GM15510 (cell line): ENCODE results near the gene ROBO1.

Source experiments
- POLR2A ChIP-seq: IDR thresholded peaks from 3 replicates; pipeline ENCODE4 v1.6.1; 2011; ENCODE audit warnings: borderline replicate concordance; ENCODE audit not compliant: insufficient read length; ENCODE audit errors: extremely low read depth

Gene ROBO1

DNA sequence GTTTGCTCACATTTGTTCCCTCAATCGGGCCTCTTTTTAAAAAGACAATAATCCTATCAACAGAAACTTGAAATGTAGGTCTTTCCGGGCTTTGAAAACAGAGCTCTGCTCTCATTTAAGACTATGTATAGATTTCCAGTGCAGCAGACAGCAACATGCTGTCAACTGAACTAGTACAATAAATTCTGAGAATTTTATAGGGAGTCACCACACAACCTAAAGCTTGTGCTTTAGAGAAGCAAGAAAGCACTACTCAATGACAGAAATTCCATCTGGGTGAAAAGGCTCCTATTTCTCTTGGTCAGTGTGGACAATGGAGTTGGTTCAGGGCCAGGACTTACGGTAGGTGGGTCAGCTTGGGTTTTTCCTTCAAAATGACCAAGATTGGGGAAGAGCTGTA lies 583.5 kb downstream of the ROBO1 start:
- TF ChIP-seq POLR2A = no peak

DNA sequence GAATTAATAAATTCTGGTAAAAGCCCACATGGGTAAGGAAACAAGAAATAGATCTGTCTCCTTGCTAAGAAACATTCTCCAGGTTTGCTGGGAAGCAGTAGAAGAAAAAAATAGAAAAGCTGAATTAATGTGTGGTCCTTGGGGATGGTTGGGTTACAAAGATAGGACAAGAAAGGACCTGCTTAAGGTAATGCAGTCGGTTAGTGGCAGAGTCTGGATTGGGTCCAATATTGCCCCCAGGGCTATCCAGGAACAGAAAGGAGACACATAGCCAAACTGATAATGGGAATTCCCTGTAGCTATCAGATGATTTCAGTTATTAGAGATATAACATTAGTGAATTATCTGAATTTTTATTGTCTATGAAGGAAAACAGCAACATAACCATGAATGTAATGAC lies 584.3 kb downstream of the ROBO1 start:
- no peak for TF ChIP-seq POLR2A

DNA sequence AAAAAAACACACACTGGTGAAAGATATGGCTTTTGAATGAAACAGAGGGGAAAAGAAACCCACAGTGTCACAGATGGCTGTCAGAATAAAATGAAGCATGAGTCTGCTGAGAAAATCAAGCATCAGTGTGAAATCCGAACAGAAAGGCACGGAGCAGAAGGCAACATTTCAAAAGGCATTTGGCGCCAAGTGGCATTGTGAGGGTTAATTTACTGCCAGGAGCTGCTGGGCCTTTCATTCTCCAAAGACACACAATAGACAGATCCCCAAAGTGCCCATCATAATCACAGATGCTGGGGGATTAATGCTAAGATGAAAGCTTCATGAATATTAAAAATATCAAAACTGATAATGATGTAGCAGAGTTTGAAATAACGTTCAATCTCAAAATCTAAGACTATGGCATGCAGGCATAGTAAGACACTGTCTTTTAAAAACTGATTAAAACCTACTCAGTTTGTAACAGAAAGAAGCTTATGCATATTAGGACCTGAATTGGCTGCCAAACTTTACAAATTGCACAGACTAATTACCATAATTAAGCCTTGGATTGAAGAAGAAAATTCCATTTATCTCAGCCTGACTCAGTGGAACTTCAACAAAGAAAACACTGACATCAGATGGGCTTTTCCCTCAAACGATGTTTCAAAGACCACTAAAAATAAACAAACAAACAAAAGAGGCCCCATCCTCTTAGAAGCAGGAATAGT lies 589.2 kb downstream of the ROBO1 start:
- no peak for TF ChIP-seq POLR2A

DNA sequence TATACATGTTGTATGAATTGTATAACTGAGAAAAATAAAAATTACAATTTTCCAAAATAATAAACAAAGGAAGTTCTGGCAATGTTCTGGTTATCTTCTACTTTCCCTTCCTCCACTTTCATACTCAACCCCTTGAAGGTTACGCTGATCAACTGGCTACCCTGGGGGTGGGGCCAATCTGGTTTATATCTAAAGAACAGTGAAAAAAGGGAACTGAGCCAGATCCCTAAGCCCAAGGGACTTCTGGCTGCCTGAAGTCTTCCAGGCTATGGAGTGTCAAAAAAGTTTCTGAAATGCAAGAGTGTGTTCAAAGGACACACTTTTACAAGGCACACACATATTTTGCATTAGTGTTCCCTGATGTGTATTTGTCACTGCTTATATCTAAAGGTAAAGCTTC lies 591.9 kb downstream of the ROBO1 start:
- no peak for TF ChIP-seq POLR2A

DNA sequence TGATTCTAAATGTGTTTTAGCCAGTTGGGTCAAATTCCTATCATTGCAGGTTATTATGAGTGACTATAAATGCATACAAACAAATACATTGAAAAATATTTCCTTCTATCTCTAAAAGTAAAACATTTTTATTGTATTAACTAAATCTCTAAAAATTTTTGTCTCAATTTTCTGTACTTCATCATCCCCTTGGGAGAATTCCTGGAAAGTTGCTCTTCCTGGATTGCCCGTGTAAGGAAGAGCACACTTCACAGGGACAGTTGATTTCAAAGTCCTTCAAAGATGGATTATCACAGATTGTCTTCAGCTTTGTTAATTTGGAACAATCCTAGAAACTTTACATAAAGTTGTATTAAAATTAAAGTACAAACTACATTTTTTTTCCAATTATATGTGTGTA lies 595.6 kb downstream of the ROBO1 start:
- no peak for TF ChIP-seq POLR2A

DNA sequence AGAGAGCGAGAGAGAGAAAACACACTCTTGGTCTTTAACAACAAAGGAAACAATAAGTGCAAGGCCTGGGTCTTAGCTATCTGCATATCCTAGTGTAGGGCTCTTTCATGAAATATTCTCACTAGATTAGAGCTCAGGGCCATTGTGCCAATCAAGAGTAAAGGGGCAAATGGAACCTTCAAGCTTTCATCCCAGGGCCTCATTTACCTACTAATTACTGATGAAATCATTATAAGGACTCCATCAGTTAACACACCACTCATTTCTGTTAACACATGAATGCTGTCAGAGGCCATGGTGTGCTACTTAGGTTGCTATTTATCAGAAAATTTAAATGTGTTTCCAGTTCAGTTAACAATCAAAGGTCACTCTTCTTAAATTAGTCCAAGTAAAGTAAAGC lies 597.8 kb downstream of the ROBO1 start:
- no peak for TF ChIP-seq POLR2A

DNA sequence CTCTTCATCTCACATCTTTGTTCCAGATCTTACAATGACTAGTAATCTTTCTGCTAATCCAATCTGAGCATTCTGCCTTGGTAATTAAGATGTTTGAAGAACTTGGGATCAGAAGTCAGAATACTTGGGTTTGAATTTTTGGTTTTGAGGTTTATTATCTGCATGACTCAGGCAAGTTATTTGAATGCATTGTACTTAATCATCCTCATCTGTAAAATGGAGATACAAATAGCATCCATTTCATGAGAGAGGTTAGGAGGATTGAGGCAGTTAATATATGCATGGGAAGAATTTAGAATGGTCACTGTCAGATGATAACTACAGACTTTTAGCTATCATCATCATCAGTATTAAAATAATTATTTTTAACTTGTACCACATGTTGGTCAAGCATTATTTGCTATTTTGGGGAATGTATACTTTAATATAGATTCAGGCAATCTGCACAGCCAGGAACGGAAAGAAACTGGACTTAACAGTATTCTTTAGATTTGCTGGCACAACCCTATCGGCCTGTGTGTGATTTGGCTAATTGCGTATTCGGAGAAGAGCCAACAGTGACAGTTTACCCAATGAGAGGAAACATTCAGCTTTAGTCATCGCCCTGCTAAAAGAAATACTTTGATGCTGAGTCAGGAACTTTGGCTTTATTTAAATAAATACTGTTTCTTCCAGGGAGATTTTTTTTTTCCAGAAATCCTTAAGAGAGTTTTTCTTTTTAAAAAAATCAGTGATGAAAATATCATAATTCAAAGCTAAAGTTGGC lies 600.0 kb downstream of the ROBO1 start:
- no peak for TF ChIP-seq POLR2A

DNA sequence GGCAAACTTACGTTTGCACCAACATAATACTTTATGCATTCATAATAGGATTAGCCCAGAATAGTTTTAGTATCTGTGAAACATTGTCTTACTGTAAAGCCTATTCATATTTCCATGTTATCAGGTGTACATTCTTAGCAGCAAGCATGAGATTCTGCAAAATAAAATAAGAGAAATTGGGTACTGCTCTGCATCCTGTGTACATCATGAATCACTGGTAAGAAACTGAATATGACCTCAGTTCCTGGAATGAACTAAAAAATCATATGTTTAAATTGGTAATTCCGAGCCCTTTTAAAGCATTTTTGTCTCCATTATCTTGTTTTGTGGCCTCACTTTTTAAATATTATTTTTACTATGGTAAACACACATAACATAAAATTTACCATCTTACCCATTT lies 605.1 kb downstream of the ROBO1 start:
- TF ChIP-seq POLR2A = no peak

DNA sequence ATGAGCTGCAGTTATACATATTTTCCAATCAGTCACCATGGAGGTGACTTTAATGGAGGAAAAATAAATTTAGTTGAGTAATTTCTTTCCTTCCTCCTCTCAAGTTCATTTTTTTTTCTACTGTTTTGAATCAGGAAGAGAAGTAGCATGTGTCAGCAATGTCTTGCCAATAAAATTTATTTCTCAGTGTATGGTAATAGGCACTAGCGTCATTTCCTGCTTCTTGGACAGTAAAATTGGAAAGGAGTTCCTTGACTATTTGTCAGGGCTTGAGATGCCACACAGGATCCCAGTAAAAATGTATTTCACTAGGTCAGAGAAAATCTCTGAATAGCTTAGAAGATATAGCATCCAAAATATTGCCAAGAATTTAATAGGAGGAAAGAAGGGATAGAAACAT lies 605.9 kb downstream of the ROBO1 start:
- TF ChIP-seq POLR2A = no peak

DNA sequence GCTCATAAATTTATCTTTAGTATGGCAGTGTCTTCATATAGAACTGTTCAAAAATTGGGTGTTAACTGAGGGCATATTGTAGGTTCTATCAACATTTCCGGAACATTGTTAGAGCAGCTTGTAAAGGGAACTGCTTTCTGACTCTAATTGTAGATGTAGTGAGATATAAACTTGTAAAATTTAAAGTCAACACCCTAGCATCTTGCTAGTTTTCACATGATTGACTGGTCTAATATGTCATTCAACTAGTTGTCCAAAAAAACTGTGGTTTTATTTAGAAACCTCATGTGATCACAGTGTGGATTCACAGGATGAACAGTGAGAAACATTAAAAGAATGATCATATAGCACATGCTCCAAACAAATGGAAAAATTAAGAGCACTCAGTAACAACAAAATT lies 607.4 kb downstream of the ROBO1 start:
- TF ChIP-seq POLR2A = no peak

DNA sequence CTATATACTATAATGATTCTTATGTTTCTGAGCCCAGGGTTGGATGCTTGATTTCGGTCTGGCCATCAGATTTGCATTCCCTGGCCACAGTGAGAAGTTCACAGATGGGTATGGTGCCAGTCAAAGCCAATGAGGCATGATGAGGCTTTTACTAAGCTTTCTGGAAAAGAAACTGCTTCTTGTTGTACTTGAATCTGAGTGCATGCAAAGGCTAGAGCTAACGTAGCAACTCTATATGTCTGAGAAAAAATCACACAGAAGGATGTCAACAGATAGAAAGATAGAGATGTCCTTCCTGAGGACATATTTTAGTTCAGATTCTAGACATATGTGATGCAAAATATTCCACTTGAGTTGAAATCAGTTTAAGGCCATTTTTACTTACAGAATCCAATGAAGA lies 608.1 kb downstream of the ROBO1 start:
- TF ChIP-seq POLR2A = no peak

DNA sequence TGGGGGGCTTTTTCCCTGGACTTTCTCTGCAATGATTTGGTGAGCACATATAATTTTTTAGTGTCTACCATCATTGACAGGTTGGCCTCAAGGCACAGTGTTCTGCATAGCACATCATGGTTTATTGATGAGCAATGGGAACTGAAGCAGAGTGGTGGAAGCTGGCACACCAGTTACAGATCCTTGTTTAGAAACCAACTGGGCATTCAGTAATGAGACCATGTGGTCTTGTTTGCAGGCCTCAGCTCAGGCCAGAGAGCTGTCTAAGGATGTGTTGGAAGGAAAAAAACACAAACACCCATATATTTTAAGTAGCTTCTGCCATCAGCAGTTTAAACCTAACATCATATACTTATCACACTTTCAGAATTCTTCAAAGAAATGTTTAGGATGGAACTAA lies 610.6 kb downstream of the ROBO1 start:
- no peak for TF ChIP-seq POLR2A

DNA sequence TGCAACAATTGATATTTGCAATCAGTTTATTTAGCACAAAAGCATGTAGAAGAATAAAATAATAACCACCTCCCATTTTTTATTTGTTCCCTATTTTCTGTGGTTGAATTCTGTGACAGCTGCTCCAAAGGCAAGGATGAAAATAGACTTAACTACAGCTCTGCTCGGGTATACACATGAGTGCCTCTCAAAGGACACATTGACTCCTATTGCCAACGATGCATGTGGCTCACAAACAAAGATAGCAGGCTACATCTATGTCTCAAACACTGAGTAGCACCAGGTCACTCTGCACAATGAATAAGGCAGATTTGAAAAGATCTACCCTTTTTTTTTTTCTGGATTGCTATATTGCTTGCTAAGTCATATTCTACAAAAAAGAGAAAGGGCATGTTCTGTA lies 612.9 kb downstream of the ROBO1 start:
- no peak for TF ChIP-seq POLR2A

DNA sequence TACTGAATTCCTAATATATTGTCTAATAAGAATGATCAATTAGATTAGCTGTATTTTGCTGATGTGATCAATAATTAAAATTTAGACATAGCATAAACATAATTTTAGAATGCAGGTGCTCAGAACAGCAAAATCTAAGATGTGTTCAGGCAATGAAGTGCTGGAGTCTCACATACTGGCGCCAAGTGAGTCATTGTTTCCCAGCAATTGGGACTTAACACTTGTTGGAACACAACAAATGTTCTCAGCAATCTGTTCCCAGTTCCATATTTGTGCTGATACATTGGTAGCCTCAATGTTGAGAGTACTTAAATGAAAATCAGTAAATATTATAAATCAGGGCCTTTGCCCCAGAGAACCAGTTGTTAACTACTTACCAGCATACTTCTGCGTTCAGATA lies 619.0 kb downstream of the ROBO1 start:
- TF ChIP-seq POLR2A = no peak

DNA sequence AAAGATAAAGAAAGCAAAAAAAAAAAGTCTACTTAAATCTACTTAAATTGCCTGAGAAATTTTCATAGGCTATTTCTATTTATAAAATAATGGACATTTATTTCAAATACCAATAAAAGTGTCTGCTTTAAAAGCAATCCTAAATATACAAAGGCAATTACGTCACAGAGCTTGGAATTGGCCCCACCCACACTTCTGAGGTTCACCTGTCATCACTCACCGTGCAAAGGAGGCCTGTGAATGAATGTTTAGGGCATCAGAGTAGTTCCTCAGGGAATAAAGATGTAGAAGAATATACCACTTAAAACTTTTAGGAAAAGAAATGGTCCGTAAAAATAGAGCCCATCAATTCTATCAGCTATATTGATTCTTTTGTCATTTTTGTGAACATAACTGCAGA lies 621.8 kb downstream of the ROBO1 start:
- no peak for TF ChIP-seq POLR2A

DNA sequence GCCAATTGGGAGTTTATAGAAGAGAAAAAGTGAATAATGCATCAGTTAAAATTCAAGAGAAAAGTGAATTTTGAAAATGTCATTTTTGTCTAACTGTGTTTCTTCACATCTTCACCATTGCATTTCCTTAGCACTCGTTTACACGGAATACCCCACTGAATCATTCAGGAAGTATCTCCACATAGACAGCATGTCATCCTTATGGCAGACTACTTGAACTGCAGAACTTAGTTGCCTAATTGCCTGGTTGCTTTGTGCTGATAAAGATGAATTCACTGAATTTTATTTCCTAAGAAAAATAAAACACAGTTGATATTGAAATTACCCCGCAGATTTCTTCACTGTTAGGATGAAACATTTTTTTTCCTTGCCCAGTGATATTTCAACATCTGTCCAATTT lies 627.1 kb downstream of the ROBO1 start:
- TF ChIP-seq POLR2A = no peak
